HepG2 (cell line): ENCODE results near the gene CIAPIN1. TPM values are rescaled to one million over a fixed set of nuclear protein-coding genes. Genes with fewer than 3 reads are reported as not detected.

Experiments
- ARID2 ChIP-seq: sonication (generic); formaldehyde crosslinking; IDR thresholded peaks from 2 replicates; pipeline ENCODE4 v1.8.1; 2022; ENCODE audit warnings: mild to moderate bottlenecking, missing genetic modification reagents, borderline replicate concordance
- CTCF ChIP-seq: sonication (generic); formaldehyde crosslinking; IDR thresholded peaks from 2 replicates; pipeline ENCODE4 v1.5.0; 2020; ENCODE audit warnings: mild to moderate bottlenecking, missing genetic modification reagents, moderate library complexity
- E2F1 ChIP-seq: sonication (generic); formaldehyde crosslinking; IDR thresholded peaks from 2 replicates; pipeline ENCODE4 v1.5.0; 2020; ENCODE audit warnings: missing genetic modification reagents
- HDAC1 ChIP-seq: sonication (generic); formaldehyde crosslinking; IDR thresholded peaks from 2 replicates; pipeline ENCODE4 v1.5.1; 2020; ENCODE audit warnings: mild to moderate bottlenecking, missing genetic modification reagents
- NFRKB ChIP-seq: fragments of 450-650 bp; IDR thresholded peaks from 2 replicates; pipeline ENCODE4 v1.6.1; 2017
- PCBP2 ChIP-seq: fragments of 200-400 bp; formaldehyde crosslinking; optimal IDR thresholded peaks from 2 replicates; pipeline ENCODE3; 2018; ENCODE audit warnings: low read length, low read depth; ENCODE audit not compliant: poor library complexity, severe bottlenecking
- RBM39 ChIP-seq: fragments of 200-400 bp; formaldehyde crosslinking; IDR thresholded peaks from one replicate; pipeline ENCODE4 v1.6.1; 2018; ENCODE audit warnings: antibody characterized with exemption, mild to moderate bottlenecking, low read depth, low read length; ENCODE audit not compliant: poor library complexity, severe bottlenecking
- ZBTB33 ChIP-seq: sonication (generic); formaldehyde crosslinking; IDR thresholded peaks from 2 replicates; pipeline ENCODE4 v1.4.0; 2020; ENCODE audit warnings: missing genetic modification reagents
- ZNF788 ChIP-seq: sonication (generic); formaldehyde crosslinking; IDR thresholded peaks from 2 replicates; pipeline ENCODE4 v1.5.0; 2020; ENCODE audit warnings: mild to moderate bottlenecking, missing genetic modification reagents, borderline replicate concordance
- polyA plus RNA-seq, 8 experiments: library from polyadenylated mRNA; depleted of rRNA in 3 of 8; stranded (reverse) in 7 of 8; unstranded in 1 of 8; fragments of >200 nt; fragmentation: Illumina TruSeq in 4 of 8; extraction: Trizol in 4 of 8; gene quantifications; 2 replicates each; pipeline versions ENCODE4 v1.2.1 to v1.2.3, GENCODE V29; 2011 to 2016; ENCODE audit warnings: low read depth in 4 of 8, missing spikeins in 1 of 8, mixed read lengths in 1 of 8; ENCODE audit not compliant: insufficient read depth in 1 of 8
- total RNA-seq, 5 experiments: library from RNA; depleted of rRNA; stranded (reverse); fragments of >200 nt; fragmentation: Illumina TruSeq; extraction: Trizol; gene quantifications; 2 replicates each; pipeline ENCODE4 v1.2.3, GENCODE V29; 2016; ENCODE audit warnings: low read depth in 1 of 5
- TF ChIP-seq, protein P1 (sequence below): sonication (generic); formaldehyde crosslinking; IDR thresholded peaks from 2 replicates; pipeline ENCODE4 v1.9.0; 2021; ENCODE audit warnings: mild to moderate bottlenecking, missing genetic modification reagents
- TF ChIP-seq, protein P2 (sequence below): sonication (generic); formaldehyde crosslinking; IDR thresholded peaks from 2 replicates; pipeline ENCODE4 v1.4.0; 2020; ENCODE audit warnings: mild to moderate bottlenecking, missing genetic modification reagents, borderline replicate concordance
- TF ChIP-seq, protein P3 (sequence below): fragments of 450-650 bp; IDR thresholded peaks from 2 replicates; pipeline ENCODE4 v1.6.1; 2016

CIAPIN1 gene
- total and polyA plus RNA-seq, 2 of the 13 experiments (the other 11 are each of a cell fraction or from before 2014, with no cell fraction given), result 69.3 to 89.7 TPM

DNA sequence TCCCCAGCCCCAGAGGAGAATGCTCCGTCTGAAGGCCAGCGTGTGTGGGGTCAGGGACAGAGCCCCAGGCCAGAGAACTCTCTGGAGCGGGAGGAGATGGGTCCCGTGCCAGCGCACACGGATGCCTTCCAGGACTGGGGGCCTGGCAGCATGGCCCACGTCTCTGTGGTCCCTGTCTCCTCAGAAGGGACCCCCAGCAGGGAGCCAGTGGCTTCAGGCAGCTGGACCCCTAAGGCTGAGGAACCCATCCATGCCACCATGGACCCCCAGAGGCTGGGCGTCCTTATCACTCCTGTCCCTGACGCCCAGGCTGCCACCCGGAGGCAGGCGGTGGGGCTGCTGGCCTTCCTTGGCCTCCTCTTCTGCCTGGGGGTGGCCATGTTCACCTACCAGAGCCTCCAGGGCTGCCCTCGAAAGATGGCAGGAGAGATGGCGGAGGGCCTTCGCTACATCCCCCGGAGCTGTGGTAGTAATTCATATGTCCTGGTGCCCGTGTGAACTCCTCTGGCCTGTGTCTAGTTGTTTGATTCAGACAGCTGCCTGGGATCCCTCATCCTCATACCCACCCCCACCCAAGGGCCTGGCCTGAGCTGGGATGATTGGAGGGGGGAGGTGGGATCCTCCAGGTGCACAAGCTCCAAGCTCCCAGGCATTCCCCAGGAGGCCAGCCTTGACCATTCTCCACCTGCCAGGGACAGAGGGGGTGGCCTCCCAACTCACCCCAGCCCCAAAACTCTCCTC, 64.5 kb downstream of the CIAPIN1 start (continued):
- TF ChIP-seq, protein P1, sequence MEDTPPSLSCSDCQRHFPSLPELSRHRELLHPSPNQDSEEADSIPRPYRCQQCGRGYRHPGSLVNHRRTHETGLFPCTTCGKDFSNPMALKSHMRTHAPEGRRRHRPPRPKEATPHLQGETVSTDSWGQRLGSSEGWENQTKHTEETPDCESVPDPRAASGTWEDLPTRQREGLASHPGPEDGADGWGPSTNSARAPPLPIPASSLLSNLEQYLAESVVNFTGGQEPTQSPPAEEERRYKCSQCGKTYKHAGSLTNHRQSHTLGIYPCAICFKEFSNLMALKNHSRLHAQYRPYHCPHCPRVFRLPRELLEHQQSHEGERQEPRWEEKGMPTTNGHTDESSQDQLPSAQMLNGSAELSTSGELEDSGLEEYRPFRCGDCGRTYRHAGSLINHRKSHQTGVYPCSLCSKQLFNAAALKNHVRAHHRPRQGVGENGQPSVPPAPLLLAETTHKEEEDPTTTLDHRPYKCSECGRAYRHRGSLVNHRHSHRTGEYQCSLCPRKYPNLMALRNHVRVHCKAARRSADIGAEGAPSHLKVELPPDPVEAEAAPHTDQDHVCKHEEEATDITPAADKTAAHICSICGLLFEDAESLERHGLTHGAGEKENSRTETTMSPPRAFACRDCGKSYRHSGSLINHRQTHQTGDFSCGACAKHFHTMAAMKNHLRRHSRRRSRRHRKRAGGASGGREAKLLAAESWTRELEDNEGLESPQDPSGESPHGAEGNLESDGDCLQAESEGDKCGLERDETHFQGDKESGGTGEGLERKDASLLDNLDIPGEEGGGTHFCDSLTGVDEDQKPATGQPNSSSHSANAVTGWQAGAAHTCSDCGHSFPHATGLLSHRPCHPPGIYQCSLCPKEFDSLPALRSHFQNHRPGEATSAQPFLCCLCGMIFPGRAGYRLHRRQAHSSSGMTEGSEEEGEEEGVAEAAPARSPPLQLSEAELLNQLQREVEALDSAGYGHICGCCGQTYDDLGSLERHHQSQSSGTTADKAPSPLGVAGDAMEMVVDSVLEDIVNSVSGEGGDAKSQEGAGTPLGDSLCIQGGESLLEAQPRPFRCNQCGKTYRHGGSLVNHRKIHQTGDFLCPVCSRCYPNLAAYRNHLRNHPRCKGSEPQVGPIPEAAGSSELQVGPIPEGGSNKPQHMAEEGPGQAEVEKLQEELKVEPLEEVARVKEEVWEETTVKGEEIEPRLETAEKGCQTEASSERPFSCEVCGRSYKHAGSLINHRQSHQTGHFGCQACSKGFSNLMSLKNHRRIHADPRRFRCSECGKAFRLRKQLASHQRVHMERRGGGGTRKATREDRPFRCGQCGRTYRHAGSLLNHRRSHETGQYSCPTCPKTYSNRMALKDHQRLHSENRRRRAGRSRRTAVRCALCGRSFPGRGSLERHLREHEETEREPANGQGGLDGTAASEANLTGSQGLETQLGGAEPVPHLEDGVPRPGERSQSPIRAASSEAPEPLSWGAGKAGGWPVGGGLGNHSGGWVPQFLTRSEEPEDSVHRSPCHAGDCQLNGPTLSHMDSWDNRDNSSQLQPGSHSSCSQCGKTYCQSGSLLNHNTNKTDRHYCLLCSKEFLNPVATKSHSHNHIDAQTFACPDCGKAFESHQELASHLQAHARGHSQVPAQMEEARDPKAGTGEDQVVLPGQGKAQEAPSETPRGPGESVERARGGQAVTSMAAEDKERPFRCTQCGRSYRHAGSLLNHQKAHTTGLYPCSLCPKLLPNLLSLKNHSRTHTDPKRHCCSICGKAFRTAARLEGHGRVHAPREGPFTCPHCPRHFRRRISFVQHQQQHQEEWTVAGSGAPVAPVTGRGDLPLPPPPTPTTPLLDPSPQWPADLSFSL (CRISPR knock-in tag), result no peak
- TF ChIP-seq, protein P2, sequence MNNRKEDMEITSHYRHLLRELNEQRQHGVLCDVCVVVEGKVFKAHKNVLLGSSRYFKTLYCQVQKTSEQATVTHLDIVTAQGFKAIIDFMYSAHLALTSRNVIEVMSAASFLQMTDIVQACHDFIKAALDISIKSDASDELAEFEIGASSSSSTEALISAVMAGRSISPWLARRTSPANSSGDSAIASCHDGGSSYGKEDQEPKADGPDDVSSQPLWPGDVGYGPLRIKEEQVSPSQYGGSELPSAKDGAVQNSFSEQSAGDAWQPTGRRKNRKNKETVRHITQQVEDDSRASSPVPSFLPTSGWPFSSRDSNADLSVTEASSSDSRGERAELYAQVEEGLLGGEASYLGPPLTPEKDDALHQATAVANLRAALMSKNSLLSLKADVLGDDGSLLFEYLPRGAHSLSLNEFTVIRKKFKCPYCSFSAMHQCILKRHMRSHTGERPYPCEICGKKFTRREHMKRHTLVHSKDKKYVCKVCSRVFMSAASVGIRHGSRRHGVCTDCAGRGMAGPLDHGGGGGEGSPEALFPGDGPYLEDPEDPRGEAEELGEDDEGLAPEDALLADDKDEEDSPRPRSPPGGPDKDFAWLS (CRISPR knock-in tag), result no peak
- TF ChIP-seq ARID2, result no peak
- TF ChIP-seq PCBP2, result no peak
- no peak for TF ChIP-seq NFRKB
- TF ChIP-seq, protein P3, sequence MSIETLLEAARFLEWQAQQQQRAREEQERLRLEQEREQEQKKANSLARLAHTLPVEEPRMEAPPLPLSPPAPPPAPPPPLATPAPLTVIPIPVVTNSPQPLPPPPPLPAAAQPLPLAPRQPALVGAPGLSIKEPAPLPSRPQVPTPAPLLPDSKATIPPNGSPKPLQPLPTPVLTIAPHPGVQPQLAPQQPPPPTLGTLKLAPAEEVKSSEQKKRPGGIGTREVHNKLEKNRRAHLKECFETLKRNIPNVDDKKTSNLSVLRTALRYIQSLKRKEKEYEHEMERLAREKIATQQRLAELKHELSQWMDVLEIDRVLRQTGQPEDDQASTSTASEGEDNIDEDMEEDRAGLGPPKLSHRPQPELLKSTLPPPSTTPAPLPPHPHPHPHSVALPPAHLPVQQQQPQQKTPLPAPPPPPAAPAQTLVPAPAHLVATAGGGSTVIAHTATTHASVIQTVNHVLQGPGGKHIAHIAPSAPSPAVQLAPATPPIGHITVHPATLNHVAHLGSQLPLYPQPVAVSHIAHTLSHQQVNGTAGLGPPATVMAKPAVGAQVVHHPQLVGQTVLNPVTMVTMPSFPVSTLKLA, result no peak
- TF ChIP-seq CTCF (CRISPR knock-in tag), result peak; percentile 55
- TF ChIP-seq HDAC1 (CRISPR knock-in tag), result no peak
- no peak for TF ChIP-seq ZNF788 (CRISPR knock-in tag)
- peak; percentile 4 for TF ChIP-seq RBM39
- TF ChIP-seq E2F1, result no peak
- peak; percentile 8; the same call in 1 of the 2 replicates for TF ChIP-seq ZBTB33 (CRISPR knock-in tag)
